GM21360 (cell line): Measurements from ENCODE around the gene THNSL1.
"Not testable (repeated sequence)": the region's sequence is repeated elsewhere in the genome, so short reads cannot be mapped to it uniquely, and the experiment has no call there.

Experiments used
- ATAC-seq: cut with Tn5 transposase; IDR thresholded peaks from one replicate; pipeline ENCODE4 v1.9.1; 2021; ENCODE audit warnings: mild to moderate bottlenecking, moderate library complexity; ENCODE audit not compliant: unreplicated experiment

The THNSL1 gene, protein sequence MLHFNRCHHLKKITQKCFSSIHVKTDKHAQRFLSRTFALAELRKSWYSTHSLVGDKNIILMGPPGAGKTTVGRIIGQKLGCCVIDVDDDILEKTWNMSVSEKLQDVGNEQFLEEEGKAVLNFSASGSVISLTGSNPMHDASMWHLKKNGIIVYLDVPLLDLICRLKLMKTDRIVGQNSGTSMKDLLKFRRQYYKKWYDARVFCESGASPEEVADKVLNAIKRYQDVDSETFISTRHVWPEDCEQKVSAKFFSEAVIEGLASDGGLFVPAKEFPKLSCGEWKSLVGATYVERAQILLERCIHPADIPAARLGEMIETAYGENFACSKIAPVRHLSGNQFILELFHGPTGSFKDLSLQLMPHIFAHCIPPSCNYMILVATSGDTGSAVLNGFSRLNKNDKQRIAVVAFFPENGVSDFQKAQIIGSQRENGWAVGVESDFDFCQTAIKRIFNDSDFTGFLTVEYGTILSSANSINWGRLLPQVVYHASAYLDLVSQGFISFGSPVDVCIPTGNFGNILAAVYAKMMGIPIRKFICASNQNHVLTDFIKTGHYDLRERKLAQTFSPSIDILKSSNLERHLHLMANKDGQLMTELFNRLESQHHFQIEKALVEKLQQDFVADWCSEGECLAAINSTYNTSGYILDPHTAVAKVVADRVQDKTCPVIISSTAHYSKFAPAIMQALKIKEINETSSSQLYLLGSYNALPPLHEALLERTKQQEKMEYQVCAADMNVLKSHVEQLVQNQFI

DNA sequence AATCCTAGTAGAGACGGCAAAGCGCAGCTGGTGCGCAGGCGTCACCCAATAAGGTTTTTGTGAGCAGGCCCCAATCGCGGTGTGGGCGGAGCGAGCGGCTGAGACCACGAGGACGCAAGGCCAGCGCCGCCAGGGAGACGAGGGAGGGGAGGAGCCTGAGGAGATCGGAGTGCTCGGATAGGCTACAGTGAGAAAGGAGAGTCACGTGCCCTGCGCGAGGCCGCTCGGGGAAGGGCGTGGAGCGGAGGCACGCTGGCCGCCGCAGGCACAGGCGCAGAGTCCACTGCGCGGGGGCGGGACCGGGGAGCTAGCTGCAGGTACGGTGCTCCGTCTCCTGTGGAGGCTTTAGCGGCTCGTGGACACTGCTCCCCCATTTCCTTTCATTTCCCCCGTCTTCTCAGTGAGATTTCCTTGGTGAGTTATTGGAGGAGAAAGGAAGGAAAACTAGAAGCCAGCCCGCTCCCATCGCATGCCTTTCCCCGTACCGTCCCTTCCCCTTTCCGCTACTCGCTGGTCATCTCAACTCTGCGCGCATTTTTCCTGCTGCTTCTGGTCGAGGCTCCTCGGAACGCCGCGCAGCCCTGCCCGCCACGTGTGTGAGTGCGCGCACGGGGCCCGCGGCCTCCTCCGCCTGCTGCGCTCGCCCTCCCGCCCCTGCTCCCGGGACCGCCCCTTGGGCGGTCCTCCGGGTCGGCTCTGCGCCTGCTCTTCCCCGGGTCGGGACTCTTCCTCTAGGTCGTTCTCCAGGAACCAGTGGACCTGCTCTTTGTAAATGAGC lies at the start of gene THNSL1:
TSS of gene THNSL1 (plus strand) at position 237 of the 778 bp plus-strand sequence. CDS start 6,612 bp downstream, outside the sequence.
- ATAC-seq = peak; percentile 96

DNA sequence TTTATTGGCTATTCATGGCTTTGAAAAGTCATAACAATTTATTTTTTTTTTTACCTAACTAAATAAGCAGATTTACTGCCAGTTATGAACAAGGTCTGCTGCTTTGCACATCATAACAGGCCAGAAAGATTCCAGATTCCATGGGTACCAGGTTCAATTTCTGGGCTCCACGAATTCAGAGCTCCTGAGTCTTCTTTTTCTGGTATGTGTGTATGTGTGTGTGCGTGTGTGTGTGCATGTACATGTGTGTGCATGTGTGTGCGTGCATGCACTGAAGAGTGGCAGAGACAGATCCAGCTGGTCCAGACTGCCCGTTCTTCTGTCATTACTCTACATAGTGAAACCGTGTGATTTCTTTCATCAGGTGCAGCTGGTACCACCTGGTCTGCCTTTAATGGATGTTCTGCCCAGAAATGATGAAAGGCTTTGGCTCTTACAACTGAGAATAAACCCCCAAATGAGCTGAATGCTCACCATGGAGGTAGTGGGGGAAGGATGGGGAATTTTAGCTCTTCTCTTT lies 49.4 kb upstream of the THNSL1 start:
- no peak for ATAC-seq

DNA sequence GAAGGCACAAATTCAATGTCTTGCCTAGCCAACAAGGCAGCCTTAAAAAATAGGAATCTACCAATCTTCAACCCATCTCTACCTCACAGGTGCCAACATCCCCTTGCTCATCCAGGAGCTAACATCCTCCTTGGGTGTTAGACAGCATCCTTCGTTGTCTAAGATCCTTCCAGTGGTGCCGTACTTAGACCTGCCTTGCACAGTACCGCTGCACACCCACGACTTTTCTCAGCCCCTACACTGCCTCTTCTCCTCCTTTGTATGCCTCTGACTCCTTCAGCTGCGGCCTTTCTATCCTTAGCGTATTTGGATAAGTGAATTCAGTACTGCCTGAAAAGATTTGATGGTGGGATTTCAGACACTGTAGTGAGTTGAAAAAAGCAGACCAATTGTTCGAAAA lies 48.1 kb upstream of the THNSL1 start:
- ATAC-seq = no peak

GRCh38 chr10:24968951-24969350 lies 47.5 kb upstream of the THNSL1 start:
- not testable (repeated sequence) for ATAC-seq

GRCh38 chr10:24969841-24970281 lies 46.6 kb upstream of the THNSL1 start:
- no peak for ATAC-seq

DNA sequence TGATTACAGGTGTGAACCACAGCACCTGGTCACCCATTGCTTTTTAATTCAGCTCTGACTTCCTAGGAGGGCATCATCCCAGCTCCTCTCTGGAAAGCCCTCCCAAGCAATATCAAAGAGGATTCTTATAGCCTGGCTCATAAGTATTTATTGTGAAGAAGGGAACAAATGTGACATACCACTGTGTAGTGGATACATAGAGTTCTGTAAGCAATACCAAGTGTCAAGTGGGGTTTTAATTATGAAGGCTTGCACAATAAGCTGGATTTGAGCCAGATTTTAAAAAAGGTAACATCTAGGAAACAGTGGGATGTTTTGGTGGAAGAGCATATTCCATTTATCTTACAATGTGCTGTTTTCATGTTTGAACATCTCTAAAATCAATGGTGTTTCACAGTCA lies 45.0 kb upstream of the THNSL1 start:
- no peak for ATAC-seq

GRCh38 chr10:24973163-24973562 lies 43.2 kb upstream of the THNSL1 start:
- no peak for ATAC-seq

- no peak for ATAC-seq
Measured at GRCh38 chr10:24974976-24975375, 41.4 kb upstream of the THNSL1 start.

DNA sequence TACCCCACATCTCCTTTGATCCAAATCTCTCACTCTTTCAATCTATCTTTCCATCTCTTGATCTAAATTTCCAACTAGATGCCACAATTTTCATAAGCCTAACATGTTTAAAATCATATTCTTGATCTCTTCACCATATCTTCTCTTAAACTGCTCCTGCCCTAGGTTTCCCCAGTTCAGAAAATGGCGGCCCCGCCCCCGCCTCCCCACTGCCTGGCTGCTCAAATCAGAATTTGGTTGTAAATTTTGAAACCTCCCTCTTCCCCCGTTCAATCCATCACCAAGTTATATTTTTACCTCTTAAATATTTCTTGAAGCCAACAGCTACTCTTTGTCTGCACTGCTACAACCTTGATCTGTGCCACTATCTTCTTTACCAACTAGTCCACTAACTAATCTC lies 36.7 kb upstream of the THNSL1 start:
- ATAC-seq = no peak

GRCh38 chr10:24981161-24981710 lies 35.2 kb upstream of the THNSL1 start:
- ATAC-seq = no peak

DNA sequence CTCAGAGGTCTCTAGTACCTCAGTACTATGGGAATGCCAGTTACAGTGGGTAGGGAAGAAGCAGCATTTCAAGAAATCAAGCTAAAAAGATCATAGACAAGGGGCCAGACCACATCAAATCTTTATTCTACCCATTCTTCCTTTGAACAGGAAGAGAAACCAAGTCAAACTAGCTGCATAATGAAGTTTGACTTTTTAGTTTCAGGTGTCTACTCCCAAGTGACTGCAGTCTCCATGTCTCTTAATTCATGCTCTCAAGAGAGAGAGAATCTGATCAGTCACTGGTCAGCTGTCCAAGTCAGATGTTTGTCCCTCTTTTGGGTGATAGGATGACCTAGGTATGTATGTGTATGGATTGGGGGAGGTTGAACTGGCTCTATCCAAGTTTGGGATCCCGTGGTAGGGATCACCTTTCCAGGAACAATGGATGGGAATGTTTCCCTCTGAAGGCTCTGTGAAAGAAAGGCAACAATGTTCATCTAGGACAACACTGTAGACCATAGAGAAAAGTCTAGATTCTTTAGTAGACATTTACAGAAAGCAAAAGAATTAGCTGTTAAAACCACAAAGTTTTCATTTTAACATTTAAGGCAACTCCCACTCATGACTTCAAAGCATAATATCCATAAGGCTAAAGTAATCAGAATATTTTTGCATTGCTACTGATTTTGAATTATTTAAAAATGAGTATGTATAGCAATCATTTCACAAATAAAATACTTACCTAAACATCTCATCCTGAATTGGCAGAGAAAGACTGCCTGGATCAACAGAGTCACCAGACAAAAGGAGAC lies 33.9 kb upstream of the THNSL1 start:
- ATAC-seq = peak; percentile 49

DNA sequence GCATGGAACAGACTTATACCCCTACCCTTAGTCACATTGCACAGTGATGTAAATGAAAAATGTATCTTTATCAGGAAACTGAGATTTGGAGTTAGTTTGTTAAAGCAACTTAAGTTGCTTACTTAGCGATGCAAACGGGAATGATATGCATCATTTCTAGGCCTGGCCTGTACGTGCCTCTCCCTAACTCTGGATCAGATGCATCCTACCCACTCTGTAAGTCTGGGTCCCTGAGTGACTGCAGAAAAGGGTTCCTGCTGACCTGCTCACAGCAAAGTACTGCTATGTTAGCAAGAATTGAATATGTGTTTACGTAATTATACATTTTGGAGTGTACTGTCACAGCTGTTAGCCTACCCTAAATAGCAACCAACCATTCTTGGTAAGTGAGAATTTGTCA lies 33.3 kb upstream of the THNSL1 start:
- no peak for ATAC-seq

DNA sequence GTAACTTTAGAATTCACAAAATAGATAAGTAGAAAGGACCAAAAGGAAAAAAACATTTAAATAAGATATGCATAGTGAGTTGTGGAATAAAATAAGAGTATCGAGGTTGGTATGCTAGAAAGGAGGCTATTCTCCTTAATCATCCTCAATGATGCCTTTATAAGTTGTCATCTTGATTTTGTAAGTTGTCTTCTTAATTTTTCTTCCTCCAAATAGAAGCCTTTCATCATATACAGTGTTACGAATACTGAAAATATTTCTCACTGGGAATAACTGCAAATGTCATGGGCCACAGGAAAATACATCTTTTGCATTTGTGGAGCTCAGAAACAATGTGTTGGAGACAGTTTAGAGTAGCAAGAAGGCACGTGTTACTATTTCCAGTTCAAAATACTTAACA lies 32.5 kb upstream of the THNSL1 start:
- no peak for ATAC-seq

GRCh38 chr10:24984906-24985305 lies 31.5 kb upstream of the THNSL1 start:
- ATAC-seq = no peak

GRCh38 chr10:24988831-24989640 lies 27.4 kb upstream of the THNSL1 start:
- no peak for ATAC-seq

DNA sequence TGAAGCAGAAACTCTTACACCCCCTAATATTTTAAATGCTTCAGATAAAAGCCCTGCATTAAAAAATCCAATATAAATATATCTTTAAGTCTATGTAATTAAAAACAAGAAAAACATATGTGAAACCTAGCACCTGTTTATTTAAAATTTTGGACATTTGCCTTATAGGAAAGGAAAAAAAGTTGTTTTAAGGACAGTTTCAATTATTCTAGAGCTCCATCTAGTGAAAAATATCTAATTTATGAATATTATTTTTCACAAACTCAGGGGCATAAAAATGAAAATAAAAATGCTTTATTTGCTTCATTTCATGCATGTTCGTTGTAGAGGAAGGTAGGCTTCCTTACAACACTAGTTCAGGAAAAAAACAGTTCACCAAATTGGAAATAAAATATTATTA lies 26.5 kb upstream of the THNSL1 start:
- no peak for ATAC-seq

- no peak for ATAC-seq
Measured at GRCh38 chr10:24991298-24991697, 25.1 kb upstream of the THNSL1 start.

GRCh38 chr10:24992512-24993133 lies 23.8 kb upstream of the THNSL1 start:
- ATAC-seq = no peak
